NCI-H82 (cell line): ENCODE measurements around the gene PWP1.

Source experiments
- DNase-seq: peaks from one replicate; lab custom pipeline; 2025; lab: John Stamatoyannopoulos, UW

PWP1 gene

DNA sequence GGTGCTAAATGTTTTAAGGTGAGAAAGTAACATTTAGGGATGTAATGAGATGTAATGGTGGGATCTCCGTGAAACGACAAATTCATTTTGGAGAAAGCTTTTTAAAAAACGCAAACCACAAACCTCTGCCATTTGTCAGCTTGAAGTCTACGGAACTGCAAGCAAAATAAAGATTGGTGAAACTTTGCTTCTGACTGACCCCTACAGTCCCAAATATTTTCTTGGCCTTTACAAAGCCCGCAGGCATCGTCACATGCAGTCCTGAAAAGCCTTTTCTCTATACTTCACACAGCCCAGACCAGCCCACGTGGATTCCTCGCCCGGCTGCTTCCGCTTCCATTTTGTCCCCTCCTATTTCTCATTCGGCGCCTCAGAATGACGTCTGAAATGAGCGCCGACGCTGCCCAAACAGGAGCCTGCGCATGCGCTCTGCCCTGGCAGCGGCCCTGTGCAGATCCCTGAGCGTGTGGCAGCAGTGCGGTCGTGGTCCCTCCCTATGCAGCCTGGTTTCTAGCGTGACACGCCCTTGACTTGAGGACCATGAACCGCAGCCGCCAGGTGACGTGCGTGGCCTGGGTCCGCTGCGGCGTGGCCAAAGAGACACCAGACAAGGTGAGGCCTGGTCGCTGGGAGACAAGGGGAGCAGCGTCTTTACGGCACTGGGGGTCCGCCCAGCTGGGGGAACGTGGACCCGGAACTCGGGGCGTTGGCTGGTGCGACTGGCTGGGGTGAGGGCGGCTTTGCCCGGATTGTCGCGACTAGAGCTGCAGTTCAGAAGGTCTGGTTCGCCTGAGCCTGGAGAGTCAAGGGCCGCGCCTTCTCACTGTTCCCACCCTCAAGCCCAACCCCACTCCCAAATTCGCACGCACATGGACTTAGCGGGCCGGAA lies at the start of gene PWP1:
Gene PWP1 (plus strand): TSS at position 440 of the 889 bp plus-strand sequence. CDS start 101 bp downstream, at position 541.
- peak; percentile 98 for DNase-seq

DNA sequence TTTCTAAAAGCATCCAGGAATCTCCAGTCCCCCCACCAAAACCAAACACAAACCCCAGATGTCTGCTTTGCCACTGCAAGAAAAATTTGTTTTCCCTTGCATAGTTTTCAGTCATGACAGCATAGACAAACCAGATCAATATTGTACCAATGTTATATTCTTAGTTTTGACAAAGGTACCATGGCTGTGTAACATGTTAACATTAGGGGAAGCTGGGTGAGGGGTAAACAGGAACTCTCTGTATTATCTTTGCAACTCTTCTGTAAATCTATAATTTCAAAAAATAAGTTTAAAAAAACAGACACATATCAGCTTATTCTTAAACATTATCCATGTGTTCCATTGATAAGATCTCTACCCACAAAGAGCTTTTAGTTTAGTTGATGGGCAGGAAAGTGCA lies 44.4 kb upstream of the PWP1 start:
- DNase-seq = no peak

DNA sequence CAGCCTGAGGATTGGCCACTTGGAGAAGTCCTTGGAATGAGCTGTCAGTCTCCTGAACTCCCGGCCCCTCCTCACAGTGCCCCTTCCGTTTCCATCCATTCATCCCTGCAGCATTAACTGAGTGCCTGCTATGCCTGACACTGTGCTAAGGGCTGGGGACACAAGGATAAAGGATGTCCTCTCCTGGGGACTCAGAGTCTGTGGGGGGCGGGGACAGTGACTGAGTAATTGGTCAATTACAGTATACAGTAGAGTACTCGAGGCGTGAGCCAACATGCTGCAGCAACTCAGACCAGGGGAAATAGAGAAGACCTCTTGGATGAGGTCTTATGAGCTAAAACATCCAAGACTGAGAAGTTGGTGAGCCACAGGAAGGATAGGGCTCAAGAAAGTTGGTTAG lies 43.4 kb upstream of the PWP1 start:
- no peak for DNase-seq

DNA sequence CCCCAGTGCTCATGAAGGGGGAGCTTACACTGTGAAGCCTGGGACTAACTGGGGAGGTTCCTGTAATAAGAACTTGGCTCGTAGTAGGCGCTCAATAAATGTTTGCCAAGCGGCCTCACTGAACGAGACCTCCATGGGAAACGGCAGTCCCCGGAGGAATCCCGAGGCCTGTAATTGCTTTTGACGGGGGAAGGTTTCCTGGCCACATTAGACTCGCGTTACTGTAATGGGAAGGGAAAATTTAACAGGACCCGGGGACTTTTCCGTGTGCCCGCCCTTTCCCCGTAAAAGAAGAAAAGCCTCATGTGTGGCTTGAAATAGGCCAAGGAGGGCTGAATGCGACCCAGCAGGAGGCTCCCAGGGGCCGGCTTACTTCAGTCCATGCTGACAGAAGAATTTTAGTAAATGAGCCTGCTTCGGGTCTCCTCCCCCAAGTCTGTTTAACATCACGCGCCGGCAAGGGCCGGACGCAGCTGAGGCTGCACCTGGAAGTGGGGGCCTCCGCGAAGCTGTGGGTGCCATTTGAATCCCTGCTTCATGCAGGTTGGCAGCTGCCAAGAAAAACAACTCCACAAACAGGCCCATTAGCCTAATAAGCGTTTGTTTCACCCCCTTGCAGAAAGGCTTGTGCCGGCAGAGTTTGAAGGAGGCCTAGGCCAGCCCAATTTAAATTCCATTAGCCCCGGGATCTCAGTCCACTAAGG lies 39.8 kb upstream of the PWP1 start:
- DNase-seq = no peak

DNA sequence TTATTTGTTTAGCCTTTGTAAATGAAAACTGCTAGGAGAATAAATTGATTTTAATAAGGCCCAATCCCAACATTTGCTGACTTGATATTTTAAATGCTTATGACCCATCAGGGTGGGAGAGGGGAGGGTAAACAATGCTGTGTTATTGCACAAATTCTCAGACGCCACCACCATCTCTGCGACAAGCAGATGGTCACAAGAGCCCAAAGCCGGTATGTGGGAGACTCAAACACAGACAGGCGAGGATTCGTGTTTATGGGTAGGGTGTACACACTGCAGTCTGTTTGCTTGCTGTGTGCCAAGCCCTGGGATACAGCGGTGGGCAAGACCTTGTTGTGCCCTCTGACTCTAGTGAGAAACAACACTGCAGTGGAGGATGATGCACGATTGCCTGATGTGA lies 39.2 kb upstream of the PWP1 start:
- DNase-seq = no peak

DNA sequence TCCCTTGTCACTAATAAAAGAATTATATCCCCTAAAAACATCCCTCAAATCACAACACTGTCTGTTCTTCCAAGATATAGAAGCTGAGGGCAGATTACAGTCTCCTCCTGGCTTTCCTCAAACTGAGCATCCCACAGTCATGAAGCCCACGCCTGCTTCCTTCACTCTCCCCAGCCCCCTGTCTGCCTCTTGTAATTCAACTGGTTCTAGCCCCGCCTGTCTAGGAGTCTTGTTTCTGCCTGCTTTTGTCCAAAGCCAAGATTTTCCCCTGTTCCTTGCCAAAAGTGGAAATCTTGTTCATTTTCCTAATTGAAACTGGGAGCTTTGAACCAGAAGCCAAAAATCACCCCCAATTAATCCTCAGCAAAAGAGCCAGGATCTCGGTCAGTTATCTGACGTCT lies 35.9 kb upstream of the PWP1 start:
- DNase-seq = no peak

DNA sequence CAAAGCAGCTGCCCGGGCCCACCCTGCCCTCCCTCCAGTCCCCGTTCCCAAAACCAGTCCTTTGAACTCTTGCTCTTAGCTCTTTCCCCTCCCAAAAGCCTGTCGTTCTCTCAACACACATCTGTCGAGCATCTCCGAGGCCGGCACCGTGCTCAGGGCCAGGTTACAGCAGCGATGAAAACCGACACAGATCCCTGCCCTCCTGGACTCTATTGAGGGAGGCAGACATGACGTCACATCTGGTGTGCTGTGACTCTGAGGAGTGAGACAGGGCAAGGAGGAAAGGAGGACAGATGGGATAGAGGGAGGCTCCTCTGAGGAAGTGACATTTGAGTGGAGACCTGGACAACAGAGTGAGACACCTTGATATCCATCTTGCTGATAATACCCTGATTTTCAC lies 34.6 kb upstream of the PWP1 start:
- DNase-seq = peak; percentile 45

DNA sequence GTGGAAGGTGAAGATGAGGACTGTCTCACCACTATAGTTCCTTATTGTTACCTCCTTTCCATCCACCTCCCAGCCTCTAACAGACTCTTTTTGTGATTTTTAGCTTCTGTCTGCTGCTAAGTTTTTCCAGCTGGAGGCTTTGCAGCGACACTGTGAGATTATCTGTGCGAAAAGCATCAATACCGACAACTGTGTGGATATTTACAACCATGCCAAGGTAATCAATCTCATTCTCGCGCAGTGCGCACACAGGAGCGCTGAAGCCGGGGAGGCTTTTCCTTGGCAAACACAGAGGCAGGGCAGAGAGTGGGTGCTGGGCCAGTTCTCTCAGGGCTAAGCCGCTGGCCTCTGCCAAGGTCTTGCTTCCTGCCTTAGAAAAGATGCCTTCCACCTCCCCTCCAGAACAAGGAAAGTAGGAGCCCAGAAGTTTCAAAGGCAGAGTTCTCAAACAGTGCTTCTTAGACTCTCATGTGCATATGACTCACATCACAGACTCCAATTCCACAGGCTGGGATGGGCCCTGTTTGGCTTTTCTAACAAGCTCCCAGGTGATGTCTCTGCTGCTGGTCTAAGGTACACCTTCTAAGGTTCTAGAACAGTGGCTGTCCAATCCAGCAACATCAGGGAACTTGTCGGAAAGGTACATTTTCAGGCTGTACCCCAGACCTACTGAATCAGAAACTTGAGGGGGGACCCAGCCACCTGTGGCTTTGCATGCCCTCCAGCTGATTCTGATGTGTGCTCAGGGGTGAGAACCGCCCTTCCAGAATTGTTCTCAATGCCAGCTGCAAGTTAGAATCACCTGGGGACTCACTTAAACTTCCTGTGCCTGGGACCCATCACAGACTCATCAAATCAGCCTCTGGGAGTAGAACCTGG lies 33.8 kb upstream of the PWP1 start:
- no peak for DNase-seq

DNA sequence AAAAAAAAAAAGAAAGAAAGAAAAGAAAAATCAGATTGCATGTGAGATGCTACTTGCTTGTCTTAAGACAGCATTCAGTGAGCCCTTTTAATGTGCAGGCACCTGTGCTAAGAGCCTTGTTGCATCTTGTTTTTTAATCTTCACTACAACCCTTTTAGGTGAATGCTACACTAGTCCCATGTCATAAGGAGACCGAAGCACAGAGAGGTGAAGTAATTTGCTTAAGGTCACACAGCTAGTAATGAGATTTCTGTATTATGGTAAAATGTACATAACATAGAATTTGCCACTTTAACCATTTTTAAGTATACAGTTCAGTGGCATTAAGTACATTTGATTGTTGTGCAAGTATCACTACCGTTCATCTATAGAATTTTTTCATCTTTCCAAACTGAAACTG lies 32.1 kb upstream of the PWP1 start:
- DNase-seq = no peak

DNA sequence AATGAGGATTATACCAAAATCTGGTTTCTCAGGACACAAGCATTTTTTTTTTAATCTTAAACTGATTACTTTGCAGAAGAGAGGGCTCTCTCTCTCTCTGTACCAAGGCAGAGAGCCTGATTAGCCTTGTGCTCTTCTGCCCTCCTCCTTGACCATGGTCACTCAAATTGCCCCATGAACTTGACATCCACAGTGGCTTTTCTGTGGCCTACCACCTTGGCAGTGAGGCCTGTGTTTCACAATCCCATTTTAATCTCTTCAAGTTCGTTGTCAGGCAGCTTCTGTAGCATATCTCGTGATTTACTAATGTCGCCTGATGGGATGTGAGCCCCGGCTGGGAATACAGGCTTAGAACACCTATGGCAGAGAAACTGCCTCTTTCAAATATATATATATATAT lies 30.7 kb upstream of the PWP1 start:
- DNase-seq = no peak

DNA sequence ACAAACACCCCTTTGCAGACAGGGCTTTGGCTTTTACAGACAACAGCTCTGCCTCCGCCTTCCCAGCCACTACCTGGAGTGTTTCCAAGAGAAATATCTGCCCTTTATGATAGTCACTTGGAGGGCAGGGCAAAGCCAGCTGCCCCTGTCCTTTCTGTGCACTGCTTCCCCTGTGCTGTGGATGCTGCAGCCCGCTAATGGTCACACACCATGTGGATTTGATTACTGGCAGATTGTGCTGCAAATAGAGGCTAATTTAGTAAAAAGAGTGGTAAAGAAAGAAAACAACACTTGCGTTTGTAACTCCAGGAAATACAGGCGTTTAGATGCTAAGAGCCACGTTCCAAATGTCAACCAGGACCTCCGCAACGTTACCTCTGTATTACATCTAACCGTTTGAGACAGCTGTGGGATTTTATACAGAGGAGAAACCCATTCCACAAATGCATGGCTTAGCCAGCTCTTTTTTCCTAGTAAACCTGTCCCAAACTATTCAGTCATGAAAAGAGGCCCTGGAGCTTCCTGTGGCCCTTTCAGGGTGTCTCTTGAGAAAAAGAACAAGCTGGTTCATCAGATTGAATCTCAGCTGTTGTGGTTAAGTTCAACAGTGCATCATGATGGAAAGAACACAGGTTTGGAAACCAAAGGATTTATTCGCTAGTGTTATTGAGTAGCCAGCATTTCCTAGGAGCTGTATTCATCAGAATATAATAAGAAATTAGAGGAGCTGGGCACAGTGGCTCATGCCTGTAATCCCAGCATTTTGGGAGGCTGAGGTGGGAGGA lies 30.1 kb upstream of the PWP1 start:
- no peak for DNase-seq

DNA sequence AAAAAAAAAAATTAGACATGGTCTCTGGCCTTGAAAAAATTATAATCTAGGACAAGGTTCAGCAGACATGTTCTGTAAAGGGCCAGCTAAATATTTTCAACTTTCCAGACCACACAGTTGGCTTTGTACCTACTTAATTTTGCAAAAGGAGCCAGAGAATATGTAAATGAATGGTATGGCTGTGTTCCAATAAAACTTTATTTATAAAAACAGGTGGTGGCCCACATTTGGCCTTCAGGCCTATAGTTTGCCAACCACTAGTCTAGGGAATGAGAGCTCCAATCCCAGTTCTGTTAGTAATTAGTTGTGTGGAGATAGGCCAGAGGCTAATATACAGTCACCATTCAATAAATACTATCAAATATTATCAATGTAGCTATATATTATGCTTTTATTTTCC lies 29.3 kb upstream of the PWP1 start:
- DNase-seq = no peak

DNA sequence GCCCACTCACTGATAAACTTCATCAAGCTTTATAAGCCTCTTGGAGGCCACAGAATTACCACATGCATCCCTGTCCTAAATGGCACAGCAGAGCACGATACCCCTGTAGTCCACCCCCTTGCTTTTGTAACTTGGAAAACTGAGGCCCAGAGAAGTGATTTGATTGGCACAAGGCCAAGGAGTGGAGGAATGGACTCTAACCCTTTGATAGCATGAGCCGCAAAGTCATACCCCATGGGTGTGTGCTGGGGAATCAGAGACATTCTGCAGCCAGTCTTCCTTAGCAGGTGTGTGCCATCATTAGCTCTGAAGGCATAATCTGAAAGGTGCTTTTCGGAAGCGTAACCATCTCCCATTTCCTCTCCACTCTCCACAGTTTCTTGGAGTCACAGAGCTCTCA lies 28.5 kb upstream of the PWP1 start:
- DNase-seq = no peak

DNA sequence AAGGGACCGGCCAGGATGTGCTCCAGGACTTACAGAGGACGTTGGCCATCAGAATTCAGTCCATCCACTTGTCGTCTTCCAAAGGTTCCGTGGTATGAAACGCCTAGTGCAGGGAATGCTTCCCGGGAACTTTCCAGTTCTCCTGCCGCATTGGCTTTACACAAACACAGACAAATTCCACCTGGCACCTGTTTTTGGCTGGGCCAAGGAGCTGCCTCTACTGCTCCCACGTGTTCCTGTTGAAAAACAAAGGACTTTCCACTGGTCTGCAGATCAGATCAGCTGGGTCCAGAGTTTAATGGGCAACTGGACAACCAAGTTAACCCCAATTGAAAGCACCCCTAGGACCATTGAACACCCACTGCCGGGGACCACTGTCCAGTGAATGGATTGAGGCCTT lies 28.0 kb upstream of the PWP1 start:
- DNase-seq = no peak

DNA sequence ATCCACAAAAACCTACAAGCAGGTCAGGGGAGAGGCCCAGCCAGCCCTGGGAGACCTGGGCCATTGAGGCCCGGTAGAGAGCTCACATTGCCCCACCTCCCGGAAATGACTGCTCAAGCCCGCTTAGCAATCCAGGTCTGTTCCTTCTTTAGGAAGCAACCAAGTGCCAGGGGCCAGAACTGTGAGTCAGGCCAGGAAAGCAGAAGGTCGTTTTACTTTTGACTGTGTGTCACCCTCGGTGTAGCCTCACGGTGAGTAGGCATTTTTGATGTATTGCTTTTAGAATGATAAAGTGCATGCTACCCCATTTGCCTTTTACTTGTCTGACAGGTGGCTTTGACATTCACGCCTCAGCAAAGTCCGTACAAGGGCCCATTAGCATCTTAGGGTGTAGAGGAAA lies 25.4 kb upstream of the PWP1 start:
- DNase-seq = no peak

DNA sequence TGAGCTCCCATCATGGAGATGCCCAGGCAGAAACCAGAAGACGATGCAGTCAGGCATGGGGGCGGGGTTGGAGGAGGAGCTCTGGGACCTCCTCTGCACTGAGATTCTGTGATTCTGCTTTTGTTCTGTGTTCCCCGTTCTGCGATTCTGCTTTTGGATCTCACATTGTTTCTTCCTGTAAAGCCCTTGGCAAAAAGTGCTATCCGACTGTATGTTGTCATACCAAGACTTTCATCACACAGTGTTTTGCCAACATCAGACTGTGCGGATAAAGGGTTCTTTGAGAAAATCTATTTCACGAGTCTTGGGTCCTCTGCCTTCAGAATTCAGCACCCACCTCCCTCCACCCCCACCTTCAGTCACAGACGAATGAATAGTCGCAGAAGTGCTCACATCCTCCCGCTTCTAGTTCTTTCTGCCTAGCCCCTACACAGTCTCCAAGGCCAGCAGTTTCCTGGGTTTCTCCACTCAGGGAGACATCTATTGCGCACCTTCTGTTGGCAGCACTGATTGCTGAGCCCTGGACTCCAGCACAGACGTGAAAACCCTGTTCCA lies 24.7 kb upstream of the PWP1 start:
- no peak for DNase-seq

DNA sequence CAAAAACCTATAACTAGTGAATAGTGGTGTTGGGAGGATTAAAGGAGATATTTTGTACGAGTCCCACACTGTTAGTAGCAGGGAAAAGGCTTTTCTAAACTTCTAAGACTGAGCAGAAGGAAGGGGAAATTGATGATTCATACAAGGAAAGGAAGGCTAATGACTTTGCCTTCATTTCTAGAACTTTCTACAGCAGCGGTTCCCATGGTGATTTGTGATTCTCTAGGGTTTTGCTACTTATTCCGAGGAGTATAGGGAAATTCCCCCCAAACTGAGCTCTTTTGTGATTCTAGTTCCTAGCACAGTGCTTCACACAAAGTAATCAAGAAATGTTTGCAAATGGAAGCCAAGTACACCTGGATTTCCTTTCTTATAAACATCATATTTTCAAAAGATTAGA lies 23.8 kb upstream of the PWP1 start:
- no peak for DNase-seq

DNA sequence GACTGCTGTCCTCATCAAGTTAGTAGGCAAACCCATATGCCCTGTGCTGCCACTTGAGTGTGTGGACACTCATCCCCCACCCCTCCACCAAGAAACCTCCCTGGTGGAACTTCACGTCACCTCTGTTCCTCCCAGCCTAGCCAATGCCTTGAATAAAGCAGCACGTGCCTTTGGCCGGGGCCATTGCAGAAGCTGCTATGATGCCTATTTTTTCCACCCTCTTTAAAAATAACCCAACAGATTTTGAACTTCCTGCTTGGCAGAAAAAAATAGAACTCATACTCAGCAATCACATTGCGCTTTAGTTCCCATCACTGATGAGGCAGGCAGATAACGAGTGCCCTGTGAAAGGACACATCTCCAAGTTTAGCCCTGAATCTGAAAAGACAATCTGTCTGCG lies 23.1 kb upstream of the PWP1 start:
- DNase-seq = no peak

DNA sequence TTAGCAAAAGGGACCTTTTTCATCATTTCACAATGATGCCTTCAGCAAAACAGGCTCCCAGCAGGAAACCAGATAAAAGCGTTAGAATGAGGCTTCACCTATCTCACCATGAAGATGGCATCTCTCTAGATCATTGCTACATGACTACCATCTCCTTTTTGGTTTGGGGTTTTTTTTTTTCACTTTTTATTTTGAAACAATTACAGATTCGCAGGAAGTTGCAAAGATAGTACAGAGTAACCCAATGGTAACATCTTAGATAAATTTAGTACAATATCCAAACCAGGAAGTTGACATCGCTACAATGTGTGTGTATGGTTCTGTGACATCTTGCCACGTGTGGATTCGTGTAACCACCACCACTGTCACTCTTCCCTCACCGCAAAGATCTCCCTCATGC lies 22.3 kb upstream of the PWP1 start:
- no peak for DNase-seq

DNA sequence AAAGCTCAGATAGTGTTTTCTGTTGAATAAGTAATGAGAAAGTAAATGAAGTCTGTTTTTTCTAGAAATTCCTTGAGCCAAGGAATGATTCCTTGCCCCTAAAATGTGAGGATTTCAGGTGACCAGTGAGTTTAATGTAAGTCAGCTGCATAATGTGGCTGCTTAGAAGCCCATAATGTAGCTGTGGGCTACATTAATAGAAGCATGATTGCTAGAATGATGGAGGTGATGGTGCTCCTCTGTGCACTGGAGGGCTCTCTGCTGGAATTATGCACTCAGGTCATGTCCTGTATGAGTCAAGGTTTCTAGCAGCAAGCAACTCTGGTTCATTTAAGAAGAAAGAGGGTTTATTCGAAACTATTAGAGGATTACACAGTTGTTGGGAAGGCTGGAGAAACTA lies 19.6 kb upstream of the PWP1 start:
- DNase-seq = no peak

DNA sequence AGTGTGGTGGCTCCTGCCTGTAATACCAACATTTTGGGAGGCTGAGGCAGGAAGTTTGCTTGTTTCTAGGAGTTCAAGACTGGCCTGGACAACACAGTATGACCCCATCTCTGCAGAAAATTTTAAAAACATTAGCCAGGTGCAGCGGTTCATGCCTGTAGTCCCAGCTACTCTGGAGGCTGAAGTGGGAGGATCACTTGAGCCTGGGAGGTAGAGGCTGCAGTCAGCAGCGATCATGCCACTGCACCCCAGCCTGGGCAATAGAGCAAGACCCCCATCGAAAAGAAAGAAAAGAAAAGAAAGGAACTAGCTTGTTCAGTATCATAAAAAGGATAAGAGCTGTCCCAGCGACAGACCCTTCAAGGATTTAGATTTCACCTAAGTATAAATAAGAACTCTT lies 18.1 kb upstream of the PWP1 start:
- DNase-seq = no peak
